DMS53 (cell line): ENCODE measurements around the gene RPS19BP1.
"Not testable (repeated sequence)": the region's sequence is repeated elsewhere in the genome, so short reads cannot be mapped to it uniquely, and the experiment has no call there.

Experiments used
- DNase-seq: peaks from one replicate; lab custom pipeline; 2025; lab: John Stamatoyannopoulos, UW

RPS19BP1 gene

DNA sequence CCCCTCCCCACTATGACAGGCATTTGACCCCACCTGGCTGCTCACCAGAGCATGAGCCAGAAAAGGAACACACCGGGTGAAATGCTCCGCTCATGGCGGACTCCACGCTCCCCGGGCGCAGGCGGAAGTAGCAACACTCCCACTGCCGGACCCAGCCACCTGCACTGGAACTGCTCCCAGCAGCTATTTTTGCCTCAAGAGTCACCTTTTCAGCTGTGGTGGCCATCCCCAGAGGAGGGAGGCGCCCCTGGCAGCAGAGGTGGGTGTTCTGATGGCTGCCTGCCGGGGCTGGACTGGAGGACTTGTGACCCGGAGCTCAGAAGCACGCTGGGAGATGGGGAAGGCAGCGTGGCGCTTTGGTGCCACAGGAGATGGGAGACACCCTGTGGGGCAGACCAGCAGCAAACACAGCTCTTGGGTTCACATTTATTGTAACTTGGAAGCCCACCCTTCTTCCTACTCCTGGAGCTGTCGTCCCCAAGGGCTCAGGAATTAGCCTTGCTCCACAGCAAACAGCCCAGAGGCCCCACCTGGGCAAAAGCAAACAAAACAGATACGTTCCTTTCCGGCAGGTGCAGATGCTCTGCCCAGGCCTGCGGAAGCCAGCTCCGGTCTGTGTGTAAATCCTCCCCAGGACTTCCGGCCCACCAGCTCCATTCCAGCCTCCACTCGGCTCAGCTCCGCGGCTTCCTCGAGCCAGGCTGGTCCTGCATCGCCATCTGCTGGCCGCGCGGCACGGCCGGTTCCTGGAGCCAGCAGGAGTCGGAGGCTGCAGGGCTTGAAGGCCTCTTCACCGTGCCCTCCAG is 3.7 kb downstream of the RPS19BP1 start:
- DNase-seq = peak; percentile 98

DNA sequence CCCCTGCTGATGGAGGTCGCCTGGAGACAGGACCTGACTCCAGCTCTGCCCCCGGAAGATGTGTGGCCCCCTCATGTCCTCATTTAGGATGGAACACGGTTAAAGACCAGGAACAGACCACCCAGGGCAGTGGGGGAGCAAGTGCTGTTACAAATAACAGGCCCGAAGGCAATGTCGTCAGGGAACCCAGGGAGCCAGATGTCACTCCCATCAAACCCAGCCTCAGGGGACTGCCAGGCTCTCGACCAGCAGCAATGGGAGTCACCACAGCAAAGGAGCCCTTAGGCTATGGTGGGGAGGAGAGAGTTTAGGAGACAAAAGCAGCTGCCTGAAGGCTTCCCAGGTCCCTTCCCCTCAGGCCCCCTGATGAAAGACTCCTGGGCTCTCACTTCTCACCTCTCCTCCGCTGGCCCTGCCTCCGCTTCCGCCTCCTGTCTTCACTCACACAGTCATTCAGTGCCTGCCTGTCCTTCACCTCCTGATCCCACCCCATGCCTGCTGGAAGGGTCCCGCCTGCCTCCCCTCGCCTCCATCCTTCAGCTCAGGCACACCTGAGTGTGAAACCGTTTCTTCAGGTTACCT is 4.4 kb downstream of the RPS19BP1 start:
- peak; percentile 83 for DNase-seq

DNA sequence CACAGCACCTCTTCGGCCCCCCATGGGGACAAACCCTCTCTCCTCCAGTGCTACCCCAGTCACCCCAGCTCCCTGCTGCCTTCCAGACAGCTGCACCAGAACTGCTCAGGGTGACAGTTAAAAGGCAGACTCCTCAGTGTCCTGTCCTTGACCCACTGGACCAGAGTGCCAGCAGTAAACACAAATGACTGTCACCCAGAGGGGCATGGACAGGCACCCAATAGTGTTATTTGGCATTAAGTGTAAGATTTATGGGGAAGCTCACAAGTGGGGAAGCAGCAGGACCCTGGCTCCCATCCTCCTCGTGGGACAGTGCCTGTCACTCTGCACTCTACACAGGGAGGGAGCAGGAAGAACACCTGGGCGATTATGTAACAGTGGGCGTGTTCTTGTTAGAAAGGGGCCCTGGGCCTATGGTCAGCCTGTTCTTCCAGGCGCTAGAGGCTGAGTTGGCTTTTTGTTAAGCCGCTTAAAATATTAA is 5.0 kb downstream of the RPS19BP1 start:
- peak; percentile 92 for DNase-seq

DNA sequence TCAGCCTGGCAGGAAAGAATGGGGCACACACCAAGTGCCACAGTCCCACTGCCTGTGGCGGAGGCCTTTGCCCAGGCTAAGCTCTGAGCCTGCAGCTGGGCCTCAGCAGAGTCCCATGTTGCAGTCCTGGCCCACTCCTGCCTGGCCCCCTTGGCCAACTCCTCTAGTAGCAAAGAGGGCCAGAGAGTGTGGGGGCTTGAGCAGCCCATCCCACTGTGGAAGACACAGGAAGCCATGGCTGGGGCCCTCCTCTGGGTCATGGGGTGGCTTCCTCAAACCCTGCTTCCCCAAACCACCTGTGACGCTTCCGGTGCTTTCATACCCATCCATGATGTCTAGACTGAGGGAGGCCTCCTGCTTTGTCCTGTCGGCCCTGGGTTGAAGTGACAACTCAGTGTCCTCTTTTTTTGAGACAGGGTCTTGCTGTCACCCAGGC is 5.8 kb downstream of the RPS19BP1 start:
- peak; percentile 62 for DNase-seq

DNA sequence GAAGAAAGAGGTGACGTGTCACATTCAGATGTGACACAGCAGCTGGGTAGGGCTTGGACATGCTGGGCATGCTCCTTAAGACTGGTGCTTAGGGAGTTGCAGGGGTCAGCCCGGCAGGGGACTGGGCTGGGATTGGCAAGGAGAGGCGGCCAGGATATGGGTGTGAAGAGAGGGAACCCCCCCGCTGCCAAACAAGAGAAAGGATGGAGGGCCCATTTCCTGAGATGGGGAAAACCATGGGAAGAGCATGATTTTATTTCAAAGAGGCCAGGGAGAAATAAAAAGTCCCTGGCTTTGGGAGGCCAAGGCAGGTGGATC is 6.9 kb downstream of the RPS19BP1 start:
- DNase-seq = peak; percentile 50

DNA sequence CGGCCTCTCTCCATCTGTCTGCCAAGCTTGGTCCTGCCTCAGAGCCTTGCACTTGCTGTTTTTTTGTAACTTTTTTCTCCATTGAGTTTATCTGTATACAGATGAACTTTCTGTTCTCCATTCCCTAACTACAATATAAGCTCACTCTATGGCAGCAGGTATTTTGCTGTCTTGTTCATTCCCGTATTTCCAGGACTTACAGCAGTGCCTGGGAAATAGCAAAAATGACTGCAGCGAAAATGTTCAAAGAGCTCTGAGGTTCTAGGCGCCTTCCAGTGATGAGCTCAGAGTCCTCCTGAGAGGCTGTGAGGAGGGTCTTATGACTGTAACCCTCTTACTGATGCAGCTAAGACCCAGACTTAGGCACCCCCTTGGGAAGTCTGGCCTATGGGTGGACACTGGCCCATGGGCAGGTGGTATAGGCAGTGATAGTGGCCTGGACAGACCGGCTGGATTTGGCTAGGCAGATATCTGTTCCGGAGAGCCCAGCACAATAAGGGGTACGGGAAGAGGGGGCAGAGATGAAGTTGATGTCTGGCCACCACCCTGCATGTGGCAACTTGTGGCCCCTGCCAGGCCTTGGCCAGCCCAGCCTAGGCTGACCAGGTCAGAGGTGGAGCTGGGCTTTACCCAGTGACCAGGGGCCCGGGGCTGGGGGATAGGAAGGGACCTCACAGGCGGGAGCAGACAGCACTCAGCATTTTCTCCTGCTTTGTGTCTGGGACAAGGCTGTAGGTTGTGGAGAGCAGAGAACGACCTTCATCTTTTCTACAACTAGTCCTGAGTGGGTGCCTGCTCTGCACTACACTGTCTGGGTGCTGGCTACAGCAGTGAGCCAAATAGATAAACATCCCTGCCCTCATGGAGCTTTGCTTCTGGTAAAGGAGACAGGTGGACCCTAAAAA is 7.5 kb downstream of the RPS19BP1 start:
- peak; percentile 50 for DNase-seq

DNA sequence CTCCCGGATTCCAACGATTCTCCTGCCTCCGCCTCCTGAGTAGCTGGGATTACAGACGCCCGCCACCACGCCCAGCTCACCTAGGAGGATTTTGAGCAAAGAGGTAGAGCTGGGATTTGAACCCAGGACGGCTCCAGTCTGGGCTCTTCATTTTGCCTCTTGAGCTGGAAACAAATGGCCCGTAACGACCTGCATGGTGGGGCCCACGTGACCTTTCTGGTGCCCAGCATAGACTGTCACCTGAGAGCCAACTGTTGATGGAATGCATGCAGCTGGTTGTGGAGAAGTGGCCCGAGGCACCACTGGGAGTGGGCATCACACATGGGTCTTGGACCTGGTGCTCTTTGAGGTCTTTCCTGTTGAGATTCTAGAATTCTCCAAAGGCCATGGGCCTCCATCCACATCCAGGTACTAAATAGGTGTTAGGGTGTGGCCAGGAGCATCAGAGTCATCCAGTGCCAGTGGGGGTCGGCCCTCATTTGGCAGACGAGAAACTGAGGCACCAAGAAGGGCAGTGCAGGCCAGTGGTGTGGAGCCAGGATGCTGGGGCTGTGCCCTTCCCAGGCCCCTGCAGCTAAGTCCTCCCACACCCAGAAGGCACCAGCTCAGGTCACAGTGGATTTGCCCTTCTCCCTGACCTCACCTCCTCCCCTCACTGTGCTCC is 8.3 kb downstream of the RPS19BP1 start:
- peak; percentile 41 for DNase-seq

DNA sequence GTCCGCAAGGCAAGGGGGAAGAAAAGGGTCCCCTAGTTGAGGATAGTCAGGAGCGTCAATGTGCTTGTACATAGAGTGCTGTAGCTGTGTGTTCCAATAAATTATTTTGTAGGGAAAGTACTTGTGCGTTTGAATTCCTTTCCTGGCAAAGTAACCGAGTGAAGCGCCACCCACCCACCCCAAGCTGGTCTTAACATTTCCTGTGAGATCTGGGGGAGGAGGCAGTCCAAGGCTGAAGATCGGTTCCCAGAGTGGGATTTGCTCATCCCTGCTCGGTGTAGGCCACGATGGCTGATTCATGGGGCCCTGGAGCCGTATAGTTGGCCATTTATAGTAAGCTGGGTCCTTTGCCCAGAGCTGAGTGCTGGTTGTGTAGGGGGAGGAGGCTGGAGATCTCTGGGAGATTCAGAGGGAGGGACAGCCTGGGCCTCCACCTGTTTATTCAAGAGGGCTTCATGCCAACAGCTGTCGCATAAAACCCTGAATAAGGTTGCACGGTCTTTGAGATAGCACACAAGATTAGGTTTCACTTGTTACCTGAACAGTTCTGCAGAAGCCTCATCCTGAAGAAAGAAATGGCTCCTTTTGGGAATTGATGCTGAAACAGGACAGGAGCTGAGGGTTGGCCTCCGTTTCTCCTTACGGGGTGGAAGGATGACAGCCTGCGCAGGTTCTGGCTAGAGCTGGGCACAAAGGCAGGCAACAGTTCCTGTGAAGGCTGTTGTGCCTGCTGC is 9.8 kb downstream of the RPS19BP1 start:
- DNase-seq = peak; percentile 85

DNA sequence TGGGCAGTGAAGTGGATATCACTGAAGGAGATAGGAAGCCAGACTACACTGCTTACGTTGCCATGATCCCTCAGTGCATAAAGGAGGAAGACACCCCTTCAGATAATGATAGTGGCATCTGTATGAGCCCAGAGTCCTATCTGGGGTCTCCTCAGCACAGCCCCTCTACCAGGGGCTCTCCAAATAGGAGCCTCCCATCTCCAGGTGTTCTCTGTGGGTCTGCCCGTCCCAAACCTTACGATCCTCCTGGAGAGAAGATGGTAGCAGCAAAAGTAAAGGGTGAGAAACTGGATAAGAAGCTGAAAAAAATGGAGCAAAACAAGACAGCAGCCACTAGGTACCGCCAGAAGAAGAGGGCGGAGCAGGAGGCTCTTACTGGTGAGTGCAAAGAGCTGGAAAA is 10.5 kb downstream of the RPS19BP1 start:
- DNase-seq = not testable (repeated sequence)

DNA sequence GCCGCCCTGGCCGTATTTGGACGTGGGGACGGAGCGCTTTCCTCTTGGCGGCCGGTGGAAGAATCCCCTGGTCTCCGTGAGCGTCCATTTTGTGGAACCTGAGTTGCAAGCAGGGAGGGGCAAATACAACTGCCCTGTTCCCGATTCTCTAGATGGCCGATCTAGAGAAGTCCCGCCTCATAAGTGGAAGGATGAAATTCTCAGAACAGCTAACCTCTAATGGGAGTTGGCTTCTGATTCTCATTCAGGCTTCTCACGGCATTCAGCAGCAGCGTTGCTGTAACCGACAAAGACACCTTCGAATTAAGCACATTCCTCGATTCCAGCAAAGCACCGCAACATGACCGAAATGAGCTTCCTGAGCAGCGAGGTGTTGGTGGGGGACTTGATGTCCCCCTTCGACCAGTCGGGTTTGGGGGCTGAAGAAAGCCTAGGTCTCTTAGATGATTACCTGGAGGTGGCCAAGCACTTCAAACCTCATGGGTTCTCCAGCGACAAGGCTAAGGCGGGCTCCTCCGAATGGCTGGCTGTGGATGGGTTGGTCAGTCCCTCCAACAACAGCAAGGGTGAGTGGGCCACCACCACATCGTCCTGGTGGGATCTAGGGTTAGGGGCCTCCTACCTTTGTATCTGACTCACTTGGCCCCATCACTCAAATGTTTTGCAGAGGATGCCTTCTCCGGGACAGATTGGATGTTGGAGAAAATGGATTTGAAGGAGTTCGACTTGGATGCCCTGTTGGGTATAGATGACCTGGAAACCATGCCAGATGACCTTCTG is 11.3 kb downstream of the RPS19BP1 start:
- peak; percentile 69 for DNase-seq

DNA sequence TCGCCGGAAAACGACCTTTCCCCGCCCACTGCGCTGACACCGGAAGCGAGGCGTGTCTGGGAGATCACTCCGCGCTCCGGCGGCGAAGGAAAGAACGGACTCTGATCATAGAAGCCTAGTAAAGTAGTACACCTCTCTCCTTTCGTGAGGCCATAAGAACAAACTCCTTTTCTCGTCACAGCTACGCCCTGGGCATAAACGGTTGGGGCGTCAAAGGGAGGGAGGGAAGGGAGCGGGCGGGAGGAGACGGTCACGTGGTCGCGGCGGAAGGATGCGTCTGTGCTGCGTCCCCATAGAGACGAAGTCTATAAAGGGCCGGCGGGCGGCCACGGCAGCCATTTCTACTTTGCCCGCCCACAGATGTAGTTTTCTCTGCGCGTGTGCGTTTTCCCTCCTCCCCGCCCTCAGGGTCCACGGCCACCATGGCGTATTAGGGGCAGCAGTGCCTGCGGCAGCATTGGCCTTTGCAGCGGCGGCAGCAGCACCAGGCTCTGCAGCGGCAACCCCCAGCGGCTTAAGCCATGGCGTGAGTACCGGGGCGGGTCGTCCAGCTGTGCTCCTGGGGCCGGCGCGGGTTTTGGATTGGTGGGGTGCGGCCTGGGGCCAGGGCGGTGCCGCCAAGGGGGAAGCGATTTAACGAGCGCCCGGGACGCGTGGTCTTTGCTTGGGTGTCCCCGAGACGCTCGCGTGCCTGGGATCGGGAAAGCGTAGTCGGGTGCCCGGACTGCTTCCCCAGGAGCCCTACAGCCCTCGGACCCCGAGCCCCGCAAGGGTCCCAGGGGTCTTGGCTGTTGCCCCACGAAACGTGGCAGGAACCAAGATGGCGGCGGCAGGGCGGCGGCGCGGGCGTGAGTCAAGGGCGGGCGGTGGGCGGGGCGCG is 12.1 kb downstream of the RPS19BP1 start, which contains the start of gene ATF4:
Gene ATF4, plus strand, starts transcription at position 337 of the 880 bp plus-strand sequence. CDS start 884 bp downstream, outside the sequence.
- peak; percentile 97 for DNase-seq

DNA sequence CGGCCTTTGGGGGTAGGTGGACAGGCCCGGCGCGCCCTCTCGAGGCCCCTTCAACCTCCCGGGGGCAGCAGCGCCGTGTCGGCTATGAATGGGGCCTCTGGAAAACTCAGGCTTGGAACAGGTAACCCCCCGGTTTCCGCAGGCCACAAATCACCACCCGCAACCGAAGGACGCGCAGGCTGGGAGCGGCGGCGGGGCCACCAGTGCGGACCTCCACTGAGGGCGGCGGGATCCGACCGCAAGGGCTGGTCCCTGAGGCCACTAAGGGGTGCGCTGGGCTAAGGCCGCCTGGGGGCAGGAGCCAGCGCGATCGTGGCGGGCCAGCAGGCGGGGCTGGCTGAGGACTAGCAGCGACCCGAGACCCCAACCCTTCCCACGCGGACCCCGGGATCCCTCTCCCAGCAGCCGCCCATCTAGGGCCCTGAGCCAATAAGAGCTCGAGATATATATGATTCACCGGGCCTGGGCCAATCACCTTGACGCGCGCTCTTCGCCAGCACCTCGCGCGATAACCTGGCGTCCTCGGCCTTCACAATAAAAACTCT is 12.8 kb downstream of the RPS19BP1 start:
- peak; percentile 99 for DNase-seq

DNA sequence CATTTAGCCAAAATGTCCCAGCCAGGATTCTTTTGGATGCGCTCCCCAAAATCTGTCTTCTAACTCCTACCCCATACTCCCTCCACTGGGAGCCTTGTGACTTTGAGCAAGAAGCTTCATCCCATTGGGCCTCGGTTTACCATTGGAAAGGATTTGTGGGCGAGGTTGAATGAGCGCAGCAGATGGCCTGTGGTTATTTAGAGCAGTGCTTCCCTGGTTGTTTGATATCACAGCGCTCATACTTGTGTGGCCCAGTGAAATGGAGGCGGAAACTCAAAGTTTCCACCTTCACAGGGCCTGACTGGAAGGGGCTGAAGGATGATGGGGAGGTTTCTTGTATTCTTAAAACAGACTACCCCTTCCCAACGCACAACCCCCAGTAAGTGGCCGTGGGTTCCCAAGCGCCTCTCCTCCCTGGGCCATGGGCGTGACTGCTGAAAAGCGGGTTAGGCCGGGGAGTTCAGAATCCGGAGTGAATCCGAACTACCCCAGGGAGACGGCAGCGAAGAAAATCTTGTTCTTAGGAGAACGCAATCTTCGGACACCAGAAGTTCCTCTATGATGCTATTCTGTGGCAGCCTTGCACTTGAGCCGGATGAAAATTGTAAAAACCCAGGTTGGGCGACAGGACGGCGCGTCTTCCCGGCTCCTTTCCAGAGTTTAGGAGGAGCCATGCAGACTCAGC is 13.4 kb downstream of the RPS19BP1 start:
- peak; percentile 75 for DNase-seq

DNA sequence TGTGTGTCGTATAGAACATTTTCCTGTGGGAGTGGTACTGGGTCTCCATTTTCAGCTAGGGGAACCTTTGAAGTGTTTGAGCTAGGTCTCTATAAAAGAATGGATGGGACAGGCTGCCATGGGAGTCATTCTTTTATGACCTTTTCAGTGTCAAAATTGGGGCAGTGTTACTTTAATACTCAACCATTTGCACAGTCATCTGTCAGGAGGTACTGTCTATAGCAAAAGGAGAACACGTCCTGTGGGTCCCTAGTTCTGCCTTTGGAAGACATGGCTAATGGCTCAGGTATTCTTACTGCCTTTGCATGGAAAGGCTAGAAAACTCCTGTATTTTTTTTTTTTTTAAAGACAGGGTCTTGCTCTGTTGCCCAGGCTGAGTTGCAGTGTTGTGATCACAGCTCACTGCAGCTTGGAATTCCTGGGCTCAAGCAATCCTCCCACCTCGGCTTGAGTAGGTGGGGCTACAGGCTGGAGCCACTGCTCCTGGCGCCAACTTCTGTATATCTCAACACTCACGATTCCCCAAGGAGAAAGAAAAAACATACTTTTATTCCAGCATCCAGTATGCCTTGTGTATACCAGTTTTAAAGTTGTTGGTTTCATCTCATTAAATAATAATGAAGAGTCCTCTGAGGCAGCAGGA is 14.3 kb downstream of the RPS19BP1 start:
- no peak for DNase-seq

DNA sequence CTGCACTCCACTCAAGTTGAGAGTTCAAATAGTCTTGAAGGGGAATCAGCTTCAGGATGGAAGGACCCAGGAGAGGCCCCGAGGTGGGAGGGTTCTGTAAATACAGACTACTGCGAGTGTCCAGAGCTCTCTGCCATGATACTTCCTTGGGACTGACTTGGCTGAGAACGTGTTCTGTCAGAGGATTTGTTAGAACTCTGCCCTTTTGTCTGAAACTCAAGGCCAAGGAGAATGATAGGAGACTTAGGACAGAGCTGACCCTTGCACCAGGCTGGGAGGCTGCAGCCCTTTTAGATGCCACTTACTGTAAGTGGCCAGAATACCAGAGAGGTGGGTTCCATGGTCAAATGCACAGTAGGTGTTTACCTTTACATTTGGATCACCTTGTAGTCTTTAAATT is 15.1 kb downstream of the RPS19BP1 start:
- DNase-seq = no peak

DNA sequence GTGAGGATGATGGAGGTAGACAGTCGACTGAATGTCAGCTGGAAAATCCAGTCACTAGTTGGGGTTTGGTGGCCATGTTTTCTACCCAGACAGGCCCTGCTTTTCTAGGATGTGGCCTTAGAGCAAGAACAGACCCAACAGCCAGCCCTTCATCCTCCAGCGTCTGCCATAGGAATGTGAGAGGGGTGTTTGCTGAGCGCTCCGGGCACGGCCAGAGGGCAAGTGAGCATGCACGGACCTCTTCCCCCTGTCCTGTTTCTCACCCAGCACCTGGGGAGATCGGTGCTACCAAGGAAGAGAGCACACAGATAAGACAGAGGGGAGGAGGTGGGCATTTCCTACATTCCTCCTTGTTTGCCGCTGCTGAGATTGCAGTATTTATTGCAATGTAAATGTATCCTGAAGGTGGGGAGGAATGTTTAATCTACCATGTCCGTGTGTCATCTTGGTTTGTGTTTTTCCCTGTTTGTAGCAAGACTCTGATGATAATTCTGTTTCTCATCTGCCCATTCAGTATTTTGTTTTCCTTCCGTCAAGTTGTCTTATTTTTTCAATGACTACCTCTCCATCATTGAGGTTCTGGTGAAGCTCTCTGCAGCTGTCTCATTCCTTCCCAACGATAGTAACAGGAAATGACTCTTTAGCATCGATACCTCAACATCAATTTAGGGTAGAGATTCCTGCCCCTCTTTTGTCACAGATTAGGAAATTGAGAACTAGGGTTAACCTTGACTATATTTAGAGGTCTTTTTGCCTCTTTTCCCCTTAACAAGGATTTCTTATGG is 17.1 kb downstream of the RPS19BP1 start:
- no peak for DNase-seq

DNA sequence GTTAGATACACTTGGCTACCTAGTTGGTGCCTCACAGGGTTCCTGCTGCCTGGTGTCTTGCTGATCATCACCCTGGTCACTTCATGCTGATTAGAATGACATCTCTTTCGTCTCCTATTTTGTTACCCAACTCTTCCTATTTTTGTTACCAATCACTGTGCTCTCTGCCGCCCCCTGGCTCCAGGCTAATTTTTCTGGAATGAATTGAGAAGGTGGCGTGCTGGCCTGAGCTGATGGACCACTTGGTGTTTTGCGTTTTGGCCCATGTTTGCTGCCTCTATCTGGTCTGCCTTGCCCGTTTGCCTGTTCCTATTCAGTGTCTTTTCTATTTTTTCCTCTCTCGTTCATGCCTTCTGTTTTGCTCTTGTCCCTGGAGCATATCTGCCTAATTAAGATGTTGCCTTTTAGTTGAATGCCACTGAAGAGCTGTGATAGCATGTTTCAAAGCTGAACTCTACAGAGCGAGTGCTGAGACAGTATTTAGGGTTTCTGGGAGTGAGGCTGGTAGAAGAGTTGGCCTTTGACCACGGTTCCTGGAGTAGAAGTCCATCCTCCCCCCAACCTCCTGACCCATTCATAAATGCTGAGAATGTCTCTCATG is 18.1 kb downstream of the RPS19BP1 start:
- DNase-seq = peak; percentile 59
